Non-pigmented ciliary epithelial cell (primary cell): ENCODE results near the gene GJC3.
"Not testable (repeated sequence)": the region's sequence is repeated elsewhere in the genome, so short reads cannot be mapped to it uniquely, and the experiment has no call there.

Source experiments
- DNase-seq: peaks from one replicate; pipeline ENCODE4 v3.0.0-alpha.2; 2010; ENCODE audit warnings: low read depth

The GJC3 gene, protein sequence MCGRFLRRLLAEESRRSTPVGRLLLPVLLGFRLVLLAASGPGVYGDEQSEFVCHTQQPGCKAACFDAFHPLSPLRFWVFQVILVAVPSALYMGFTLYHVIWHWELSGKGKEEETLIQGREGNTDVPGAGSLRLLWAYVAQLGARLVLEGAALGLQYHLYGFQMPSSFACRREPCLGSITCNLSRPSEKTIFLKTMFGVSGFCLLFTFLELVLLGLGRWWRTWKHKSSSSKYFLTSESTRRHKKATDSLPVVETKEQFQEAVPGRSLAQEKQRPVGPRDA

DNA sequence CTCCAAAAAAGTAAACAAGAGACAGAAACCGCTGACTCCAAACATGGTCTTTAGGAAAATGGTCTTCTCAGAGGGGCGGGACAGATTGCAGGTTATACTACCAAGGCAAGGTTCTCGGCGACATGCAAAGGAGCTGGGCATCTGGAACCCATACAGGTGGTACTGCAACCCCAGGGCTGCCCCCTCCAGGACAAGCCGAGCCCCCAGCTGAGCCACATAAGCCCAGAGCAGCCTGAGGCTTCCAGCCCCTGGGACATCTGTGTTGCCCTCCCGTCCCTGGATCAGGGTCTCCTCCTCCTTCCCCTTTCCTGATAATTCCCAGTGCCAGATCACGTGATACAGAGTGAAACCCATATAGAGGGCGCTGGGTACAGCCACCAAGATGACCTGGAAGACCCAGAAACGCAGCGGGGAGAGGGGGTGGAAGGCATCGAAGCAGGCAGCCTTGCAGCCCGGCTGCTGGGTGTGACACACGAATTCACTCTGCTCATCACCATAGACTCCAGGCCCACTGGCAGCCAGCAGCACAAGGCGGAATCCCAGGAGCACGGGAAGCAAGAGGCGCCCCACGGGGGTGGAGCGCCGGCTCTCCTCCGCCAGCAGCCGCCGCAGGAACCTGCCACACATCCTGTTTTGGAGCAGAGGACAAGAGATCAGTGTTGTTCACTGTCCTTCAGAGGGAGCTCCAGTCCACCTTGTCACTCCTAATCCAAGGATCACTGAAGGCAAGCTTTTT is at the start of gene GJC3:
Gene GJC3 (minus strand): TSS at position 627 of the 736 bp plus-strand sequence. CDS start 0 bp downstream, at position 627.
- no peak for DNase-seq

DNA sequence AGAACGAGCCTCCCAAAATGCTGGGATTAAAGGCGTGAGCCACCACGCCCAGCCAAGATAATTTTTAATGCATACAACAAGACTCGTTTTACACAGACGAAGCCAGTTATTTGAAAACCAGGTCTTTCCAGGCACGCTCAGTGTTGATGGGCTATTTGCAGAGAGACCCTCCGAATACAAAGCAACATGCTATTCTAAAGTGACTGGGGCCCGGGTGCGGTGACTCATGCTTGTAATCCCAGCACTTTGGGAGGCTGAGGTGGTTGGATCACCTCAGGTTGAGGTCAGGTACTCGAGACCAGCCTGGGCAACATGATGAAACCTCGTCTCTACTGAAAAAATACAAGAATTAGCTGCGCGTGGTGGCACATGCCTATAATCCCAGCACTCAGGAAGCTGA is 47.2 kb upstream of the GJC3 start:
- no peak for DNase-seq

DNA sequence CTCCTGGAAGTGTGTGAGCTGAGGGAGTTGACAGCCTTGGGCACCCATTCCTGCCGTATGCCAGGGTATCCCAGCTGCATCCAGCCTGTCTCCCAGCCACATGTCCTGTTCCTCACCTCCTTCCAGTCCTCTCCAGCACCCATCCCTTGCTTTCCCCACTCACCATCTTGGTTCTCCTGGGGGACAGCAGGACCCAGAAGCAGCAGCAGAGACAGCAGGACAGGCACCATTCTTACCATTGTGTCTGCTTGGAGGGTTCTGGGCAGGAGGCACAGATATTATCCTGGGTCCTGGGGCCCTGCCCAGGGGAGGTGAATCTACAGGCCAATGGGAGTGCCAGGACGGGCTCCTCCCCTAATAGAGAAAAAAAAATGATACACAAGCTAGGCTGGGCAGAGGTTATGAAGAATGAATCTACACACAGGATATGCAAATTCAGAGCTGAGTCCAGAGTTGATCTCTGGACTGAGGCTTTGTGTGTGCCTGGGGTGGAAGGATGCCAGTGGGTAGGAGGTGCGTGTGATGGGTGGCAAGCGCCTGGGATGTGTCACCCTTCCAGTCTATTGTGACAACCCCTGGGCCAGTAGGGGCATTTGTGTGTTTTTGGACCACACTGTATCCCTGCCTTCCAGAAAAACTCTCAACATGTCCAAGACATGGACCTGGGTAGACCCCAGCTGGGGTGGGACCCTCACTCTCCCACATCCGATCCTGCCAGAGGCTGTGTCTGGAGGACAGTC is 46.5 kb upstream of the GJC3 start, which contains the start of gene AZGP1:
Gene AZGP1 (minus strand): TSS at position 250 of the 740 bp plus-strand sequence. CDS start 11 bp downstream, at position 239.
- no peak for DNase-seq

DNA sequence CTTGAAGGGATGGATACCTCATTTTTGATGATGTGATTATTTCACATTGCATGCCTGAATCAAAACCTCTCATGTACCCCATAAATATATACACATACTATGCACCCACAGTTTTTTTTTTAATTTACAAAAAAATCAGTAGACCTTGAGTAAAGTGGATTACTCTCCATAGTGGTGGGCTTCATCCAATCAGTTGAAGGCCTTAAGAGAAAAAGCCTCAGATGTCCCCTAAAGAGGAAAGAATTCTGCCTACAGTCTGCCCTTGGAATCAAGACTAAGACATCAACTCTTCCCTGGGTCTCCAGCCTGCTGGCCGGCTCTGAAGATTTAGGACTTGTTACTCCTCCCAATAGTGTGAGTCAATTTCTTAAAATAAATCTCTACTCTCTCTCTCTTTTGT is 45.3 kb upstream of the GJC3 start:
- no peak for DNase-seq

DNA sequence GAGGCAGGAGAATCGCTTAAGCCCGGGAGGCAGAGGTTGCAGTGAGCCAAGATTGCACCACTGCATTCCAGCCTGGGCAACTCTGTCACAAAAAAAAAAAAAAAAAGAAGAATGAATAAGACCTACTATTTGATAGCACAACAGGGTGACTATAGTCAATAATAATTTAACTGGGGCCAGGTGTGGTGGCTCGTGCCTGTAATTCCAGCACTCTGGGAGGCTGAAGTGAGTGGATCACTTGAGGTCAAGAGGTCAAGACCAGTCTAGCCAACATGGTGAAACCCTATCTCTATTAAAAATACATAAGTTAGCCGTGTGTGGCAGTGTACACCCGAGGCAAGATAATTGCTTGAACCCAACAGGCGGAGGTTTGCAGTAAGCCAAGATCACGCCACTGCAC is 44.4 kb upstream of the GJC3 start:
- DNase-seq, result not testable (repeated sequence)

DNA sequence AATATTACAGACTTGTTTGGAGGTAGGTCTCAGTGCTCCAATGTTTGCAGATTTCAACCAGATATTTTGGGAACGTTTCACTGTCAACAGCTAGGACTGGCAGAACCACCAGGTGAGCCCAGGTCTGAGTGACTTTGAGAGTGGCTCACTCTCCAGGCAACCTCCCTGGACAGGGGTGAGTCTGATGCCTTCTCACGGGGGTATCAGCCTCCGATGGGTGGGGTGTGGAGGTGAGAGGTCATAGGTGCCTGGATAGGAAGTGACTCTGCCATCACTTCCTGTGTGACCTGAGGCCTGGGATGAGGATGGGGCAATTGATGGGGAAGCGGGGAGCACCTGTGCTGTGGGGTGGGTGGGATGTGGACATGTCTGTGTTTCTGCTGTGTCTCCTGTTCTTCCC is 41.8 kb upstream of the GJC3 start:
- no peak for DNase-seq

DNA sequence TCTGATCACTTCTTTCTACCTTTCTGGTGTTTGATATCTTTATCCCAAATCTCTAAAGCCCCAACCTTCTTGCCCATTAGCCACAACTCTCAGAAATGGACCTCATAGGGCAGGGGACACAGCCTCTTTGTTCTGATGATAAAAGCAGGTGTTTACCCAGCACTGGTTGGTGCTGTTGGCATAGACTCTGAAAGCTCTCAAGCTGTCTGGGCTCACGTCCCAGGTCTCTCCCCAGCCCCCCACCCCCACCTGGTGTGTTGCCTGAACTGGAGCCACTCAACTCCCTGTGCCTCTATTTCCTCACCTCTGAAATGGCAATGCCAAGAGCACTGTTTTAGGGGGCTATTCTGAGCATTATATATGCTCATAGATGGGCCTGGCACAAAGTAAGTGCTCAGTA is 40.4 kb upstream of the GJC3 start:
- not testable (repeated sequence) for DNase-seq

DNA sequence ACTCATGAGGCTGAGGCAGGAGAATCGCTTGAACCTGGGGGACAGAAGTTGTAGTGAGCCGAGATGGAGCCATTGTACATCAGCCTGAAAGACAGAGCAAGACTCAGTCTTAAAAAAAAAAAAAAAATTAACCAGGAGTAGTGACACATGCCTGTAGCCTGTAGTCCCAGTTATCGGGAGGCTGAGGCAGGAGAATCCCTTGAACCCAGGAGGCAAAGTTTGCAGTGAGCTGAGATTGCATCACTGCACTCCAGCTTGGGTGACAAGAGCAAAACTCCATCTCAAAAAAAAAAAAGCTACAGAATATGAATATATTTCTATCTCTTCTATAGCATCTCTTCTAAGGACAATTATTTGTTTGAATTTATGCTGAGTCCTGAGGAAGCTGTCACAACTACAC is 39.9 kb upstream of the GJC3 start:
- no peak for DNase-seq

DNA sequence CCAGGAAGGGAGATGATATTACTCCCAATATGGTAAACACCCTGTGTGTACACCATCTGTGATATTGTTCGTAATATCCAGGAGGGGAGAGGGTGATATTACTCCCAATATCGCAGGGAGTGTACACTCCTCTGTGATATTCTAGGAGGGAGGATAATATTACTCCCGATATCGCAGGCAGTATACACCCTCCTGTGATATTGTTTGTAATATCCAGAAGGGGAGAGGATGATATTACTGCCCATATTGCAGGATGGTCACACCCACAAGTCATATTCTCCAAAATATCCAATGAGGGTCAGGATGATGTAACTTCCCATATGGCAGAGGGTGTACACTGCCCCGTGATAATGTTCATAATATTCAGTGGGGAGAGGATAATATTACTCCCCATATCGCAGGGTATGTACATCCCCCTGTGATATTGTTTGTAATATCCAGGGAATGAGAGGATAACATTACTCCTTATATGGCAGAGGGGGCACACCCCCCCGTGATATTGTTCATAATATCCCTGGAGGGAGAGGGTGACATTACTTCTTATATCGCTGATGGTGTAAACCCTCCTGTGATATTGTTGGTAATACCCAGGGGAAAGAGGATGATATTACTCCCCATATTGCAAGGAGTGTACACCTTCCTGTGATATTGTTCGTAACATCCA is 29.3 kb upstream of the GJC3 start:
- no peak for DNase-seq

DNA sequence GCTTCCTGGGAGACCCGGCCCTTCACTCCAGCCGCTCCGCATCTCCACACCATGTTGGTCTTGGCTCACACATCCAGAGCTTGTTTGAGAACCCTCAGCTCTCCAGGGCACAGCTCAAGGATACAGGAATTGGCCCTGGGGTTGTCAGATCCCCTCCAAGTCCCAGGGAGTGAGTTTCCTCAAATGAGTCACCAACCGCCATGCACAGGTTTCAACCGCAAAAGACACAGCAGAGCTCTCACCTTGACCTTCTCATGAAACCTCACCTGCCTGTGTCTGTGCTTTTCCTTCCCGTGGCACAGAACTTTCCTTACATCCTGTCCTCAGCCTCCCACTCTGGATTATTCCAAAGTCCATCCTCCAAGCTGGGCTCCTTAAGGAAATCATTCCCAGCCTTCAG is 25.8 kb upstream of the GJC3 start:
- no peak for DNase-seq

DNA sequence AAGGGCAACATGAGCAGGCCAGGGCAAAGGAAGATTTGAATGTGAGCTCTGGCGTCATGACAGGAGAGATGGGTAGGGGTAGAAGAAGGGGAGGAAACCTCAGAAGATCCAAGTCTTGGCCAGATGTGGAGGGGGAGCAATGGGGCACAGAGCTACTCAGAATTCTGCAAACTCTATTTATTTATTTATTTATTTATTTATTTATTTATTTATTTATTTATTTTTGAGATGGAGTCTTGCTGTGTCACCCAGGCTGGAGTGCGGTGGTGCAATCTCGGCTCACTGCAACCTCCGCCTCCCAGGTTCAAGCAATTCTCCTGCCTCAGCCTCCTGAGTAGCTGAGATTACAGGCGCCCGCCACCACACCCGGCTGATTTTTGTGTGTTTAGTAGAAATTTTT is 25.2 kb upstream of the GJC3 start:
- not testable (repeated sequence) for DNase-seq

DNA sequence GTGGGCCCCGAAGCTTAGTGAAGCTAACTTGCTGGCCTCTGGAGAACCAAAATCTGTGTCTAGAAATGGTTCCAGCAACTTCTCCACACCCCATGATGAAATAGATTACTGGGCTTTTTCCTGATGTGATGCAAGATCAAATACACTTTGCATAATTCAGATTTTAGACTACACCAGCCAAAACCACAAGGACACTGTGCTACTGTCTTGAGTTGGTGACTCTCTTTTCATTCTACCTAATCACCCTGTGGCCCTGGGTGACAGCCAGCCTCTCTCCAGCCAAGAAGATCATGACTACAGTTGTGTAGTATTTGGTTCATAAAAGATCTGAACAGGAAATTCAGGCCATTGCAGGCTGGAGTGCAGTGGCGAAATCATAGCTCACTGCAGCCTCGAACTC is 24.2 kb upstream of the GJC3 start:
- no peak for DNase-seq

DNA sequence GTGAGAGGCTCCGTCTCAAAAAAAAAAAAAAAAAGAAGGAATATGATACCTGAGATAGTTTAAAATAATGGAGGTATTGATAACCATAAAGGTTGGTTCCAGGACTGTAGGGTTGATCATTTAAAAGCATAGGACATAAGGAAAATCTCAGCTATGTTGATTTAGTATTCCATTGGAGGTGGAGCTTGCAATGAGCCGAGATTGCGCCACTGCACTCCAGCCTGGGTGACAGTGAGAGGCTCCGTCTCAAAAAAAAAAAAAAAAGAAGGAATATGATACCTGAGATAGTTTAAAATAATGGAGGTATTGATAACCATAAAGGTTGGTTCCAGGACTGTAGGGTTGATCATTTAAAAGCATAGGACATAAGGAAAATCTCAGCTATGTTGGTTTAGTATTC is 23.2 kb upstream of the GJC3 start:
- DNase-seq, result not testable (repeated sequence)

DNA sequence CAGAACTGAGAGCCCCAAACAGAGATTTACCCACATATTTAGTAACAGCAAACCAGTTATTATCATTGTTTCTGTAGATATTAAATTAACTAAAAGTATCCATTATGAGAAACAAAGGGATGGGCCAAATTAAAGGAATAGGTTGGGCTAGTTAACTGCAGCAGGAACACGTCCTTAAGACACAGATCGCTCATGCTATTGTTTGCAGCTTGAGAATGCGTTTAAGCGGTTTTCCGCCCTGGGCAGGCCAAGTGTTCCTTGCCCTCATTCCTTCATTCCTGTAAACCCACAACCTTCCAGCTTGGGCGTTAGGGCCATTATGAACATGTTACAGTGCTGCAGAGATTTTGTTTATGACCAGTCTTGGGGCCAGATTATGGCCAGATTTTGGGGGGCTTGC is 21.4 kb upstream of the GJC3 start:
- DNase-seq, result not testable (repeated sequence)

DNA sequence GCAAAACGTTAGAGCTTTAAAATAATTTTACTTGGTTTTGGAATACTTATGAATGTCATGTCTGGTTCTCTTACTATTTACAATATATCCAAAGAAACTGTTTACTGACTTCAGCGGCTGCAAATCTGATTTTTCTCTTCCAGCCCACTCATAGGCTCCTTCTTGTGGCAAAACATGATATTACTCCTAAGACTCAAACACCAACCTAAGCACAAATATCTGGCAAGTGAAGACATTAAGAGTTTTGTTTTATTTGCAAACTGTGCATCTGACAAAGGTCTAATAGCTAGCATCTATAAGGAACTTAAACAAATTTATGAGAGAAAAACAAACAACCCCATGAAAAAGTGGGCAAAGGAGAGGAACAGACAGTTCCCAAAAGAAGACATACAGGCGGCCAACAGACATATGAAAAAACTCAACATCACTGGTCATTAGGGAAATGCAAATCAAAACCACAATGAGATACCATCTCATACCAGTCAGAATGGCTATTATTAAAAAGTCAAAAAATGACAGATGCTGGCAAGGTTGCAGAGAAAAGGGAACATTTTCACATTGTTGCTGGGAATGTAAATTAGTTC is 20.3 kb upstream of the GJC3 start:
- no peak for DNase-seq

DNA sequence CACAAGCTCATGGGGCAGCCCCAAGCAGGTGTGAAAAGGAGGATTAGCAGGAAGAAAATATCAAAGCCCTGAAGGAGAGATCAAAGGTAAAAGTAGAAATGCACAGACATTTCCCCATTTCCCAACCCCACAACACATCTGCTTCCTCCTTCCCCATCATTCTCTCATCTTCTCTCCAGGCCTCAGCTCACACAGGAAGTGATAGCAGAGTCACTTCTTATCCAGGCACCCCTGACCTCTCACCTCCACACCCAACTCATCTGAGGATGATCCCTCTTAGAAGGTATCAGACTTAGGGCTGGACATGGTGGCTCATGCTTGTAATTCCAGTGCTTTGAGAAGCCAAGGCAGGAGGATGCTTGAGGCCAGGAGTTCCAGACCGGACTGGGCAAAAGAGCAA is 18.2 kb upstream of the GJC3 start:
- DNase-seq, result no peak

DNA sequence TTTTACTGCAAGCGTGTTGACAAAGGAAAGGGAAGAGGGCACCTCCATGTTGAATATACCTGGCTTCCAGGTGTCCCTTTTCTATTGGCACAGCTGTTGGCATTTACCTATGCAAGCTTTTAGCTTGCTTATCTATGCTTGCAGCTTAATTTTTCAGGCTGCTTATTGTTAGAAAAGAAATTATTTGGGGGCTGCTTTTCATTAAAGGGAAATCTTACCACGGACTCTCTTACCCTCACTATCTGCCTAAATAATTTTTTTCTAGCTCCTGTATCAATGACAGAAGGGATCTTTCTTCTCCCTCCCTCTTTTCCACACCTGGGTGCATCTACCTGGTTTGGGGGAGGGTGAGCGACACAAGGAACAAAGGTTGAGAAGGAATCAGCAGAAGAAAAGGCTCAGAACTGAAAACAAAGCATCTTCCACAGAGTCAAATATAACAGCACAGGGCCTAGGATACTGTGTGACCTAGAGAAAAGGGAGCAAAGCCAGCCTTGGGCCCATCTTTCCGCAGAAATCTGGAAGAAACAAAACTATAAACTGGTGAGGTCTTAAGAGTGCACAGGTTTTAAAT is 15.2 kb upstream of the GJC3 start:
- no peak for DNase-seq

DNA sequence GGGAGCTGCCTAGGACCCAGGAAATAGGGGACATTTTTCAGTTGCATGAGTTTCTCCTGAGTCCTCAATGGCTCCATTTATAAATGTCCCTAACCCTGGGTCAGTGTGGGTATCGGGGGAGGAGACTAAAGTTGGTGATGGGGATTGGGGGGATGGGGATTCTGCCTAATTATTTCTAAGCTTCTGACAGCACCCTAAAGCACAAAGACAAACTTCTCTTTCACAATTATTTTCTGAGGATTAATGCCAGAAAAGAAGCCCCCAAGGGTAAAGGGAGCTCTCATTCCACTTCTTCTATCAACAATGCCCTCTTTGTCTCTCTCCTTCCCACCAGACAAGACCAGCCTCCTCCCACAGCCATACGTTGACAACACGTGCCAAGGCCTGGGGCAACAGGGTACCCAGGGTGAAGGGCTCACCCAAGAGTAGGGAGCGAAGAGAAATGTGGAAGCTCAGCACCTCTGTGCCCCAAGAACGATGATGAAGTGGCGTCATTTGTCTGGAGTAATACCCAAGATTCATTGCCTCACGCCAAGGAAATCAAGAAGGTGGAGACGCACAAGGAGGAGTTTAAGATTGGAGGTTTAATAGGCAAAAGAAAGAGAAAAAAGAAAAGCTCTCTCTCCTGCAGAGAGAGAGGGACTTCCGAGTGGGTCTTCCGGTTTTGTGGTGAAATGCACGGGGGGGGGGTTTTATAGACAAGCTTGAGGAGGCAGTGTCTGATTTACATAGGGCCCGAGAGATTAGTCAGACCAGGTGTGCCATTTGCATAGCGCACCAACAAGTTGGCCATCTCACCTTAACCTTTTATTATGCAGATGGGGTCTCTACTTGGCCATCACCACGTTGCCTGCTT is 14.4 kb upstream of the GJC3 start:
- DNase-seq, result no peak

DNA sequence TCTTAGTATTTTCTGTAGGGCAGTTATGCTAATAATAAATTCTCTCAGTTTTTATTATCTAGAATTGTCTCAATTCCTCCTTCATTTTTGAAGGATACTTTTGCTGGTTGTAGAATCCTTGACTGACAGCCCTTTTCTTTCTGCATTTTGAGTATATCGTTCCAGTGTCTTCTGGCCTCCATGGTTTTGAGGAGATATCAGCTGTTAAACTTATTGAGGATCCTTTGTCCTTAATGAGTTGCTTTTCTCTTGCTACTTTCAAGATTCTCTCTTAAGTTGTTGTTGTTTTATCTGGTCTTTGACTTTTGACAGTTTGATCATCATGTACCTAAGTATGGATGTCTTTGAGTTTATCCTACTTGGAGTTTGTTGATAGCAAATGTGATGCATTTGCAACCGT is 8.9 kb upstream of the GJC3 start:
- no peak for DNase-seq

DNA sequence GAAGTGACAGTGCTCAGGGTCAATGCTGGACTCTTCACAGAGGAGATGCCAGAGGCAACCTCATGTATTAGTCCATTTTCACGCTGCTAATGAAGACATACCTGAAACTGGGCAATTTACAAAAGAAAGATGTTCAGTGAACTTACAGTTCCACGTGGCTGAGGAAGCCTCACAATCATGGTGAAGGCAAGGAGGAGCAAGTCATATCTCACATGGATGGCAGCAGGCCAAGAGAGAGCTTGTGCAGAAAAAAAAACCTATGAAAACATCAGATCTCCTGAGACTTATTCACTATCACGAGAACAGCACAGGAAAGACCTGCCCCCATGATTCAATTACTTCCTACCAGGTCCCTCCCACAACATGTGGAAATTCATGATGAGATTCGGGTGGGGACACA is 5.6 kb upstream of the GJC3 start:
- DNase-seq, result not testable (repeated sequence)

DNA sequence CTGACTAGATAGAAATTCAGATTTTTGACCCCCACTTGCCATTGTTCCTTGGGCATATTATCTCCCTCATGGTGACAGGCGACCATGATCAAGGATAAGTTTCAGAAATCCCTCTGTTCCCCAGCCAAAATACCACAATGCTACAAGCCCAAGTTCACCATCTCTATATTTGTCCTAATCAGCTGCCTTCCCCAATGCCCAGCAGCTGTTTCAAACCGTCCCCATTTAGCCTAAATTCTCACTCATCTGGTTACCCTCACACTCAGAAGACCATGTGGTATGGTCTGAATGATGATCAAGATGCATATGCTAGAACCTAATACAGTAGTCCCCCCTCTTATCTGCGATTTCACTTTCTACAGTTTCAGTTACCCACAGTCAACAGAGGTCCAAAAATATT is 956 bp upstream of the GJC3 start:
- DNase-seq, result no peak
